Activated CD4-positive, alpha-beta memory T cell treated with anti-CD3 and anti-CD28 coated beads, Interleukin-2, amount 10 ng/mL, durations not matched to agents 7 days and 5 days (primary cell): ENCODE measurements around the gene DLL3. TPM values are rescaled to one million over a fixed set of nuclear protein-coding genes. Genes with fewer than 3 reads are reported as not detected.
"Not testable (repeated sequence)": the region's sequence is repeated elsewhere in the genome, so short reads cannot be mapped to it uniquely, and the experiment has no call there.

Source experiments
- CTCF ChIA-PET: fragments of 350-600 bp; sonication (Branson Sonifier 250); formaldehyde crosslinking; loops from one replicate; lab custom pipeline; 2021; ENCODE audit warnings: antibody characterized with exemption, inconsistent platforms; lab: Charles Lee
- POLR2A ChIA-PET: fragments of 350-600 bp; sonication (Branson Sonifier 250); formaldehyde crosslinking; loops from one replicate; lab custom pipeline; 2021; ENCODE audit warnings: antibody characterized with exemption; lab: Charles Lee
- DNase-seq: peaks from one replicate; pipeline ENCODE4 v3.0.0-alpha.2; 2020
- H3K27ac Mint-ChIP-seq: one replicate; pipeline ENCODE4 v1.8.0; 2021; ENCODE audit warnings: mild to moderate bottlenecking, mixed read lengths
- H3K27me3 Mint-ChIP-seq: one replicate; pipeline ENCODE4 v1.8.0; 2021; ENCODE audit warnings: mixed read lengths
- H3K36me3 Mint-ChIP-seq: one replicate; pipeline ENCODE4 v1.8.0; 2021; ENCODE audit warnings: low read depth, mixed read lengths
- H3K4me1 Mint-ChIP-seq: one replicate; pipeline ENCODE4 v1.8.0; 2021; ENCODE audit warnings: mixed read lengths
- H3K4me3 Mint-ChIP-seq: one replicate; pipeline ENCODE4 v1.8.0; 2021; ENCODE audit warnings: mild to moderate bottlenecking, mixed read lengths
- H3K9me3 Mint-ChIP-seq: one replicate; pipeline ENCODE4 v1.8.0; 2021; ENCODE audit warnings: mixed read lengths
- total RNA-seq, 2 experiments: library from RNA; stranded (reverse); gene quantifications; one replicate each; pipeline ENCODE4 v1.2.3, GENCODE V29; 2021

Gene DLL3, protein sequence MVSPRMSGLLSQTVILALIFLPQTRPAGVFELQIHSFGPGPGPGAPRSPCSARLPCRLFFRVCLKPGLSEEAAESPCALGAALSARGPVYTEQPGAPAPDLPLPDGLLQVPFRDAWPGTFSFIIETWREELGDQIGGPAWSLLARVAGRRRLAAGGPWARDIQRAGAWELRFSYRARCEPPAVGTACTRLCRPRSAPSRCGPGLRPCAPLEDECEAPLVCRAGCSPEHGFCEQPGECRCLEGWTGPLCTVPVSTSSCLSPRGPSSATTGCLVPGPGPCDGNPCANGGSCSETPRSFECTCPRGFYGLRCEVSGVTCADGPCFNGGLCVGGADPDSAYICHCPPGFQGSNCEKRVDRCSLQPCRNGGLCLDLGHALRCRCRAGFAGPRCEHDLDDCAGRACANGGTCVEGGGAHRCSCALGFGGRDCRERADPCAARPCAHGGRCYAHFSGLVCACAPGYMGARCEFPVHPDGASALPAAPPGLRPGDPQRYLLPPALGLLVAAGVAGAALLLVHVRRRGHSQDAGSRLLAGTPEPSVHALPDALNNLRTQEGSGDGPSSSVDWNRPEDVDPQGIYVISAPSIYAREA
- under 1 TPM; 0.28 to 0.30 TPM for total RNA-seq

DNA sequence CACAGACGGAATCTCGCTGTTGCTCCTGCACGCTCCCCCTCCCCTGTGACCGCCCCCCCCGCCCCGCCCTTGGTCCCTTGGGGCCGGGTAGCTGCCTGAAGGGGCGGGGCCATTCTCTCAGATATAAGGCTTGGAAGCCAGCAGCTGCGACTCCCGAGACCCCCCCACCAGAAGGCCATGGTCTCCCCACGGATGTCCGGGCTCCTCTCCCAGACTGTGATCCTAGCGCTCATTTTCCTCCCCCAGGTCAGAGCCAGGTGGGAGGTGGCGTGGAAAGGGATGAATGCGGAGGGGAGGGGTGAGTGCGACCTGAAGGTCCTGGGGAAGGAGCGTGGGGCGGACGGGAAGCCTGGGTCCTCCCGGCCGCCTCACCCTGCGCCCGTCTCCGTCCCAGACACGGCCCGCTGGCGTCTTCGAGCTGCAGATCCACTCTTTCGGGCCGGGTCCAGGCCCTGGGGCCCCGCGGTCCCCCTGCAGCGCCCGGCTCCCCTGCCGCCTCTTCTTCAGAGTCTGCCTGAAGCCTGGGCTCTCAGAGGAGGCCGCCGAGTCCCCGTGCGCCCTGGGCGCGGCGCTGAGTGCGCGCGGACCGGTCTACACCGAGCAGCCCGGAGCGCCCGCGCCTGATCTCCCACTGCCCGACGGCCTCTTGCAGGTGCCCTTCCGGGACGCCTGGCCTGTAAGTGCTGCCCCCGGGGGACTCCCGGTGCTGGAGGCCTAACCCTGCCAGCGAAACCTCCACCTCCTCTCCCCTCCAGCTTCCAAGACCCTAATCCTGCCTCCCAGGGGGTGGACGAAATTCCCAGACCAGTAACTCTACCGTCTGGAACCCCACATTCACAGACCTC is at the start of gene DLL3:
DLL3 (plus strand) TSS at position 150 of the 845 bp plus-strand sequence; CDS start at position 178, 28 bp downstream.
- CTCF ChIA-PET, result interaction anchor here (1.5 to 2.2 kb wide), 3 partner anchors 19 to 58 kb away, joined by 3 to 6 read pairs (median 6); partner anchors contain the start of gene TIMM50
- H3K4me3 Mint-ChIP-seq, result peak within 1 kb of the TSS; percentile 2
- DNase-seq, result no peak
- H3K27ac Mint-ChIP-seq, result no peak within 1 kb of the TSS
- H3K9me3 Mint-ChIP-seq, result no peaks in the 10 kb centered on the region
- POLR2A ChIA-PET, result interaction anchor here (1.2 to 1.3 kb wide), 3 partner anchors 9 to 108 kb away, joined by 3 to 5 read pairs (median 4); partner anchors contain the start of genes MED29, PAF1 and SUPT5H
- no peaks in the 10 kb centered on the region for H3K36me3 Mint-ChIP-seq
- peaks cover 20% of the 10 kb centered on the region for H3K4me1 Mint-ChIP-seq
- peaks cover 54% of the 10 kb centered on the region for H3K27me3 Mint-ChIP-seq

DNA sequence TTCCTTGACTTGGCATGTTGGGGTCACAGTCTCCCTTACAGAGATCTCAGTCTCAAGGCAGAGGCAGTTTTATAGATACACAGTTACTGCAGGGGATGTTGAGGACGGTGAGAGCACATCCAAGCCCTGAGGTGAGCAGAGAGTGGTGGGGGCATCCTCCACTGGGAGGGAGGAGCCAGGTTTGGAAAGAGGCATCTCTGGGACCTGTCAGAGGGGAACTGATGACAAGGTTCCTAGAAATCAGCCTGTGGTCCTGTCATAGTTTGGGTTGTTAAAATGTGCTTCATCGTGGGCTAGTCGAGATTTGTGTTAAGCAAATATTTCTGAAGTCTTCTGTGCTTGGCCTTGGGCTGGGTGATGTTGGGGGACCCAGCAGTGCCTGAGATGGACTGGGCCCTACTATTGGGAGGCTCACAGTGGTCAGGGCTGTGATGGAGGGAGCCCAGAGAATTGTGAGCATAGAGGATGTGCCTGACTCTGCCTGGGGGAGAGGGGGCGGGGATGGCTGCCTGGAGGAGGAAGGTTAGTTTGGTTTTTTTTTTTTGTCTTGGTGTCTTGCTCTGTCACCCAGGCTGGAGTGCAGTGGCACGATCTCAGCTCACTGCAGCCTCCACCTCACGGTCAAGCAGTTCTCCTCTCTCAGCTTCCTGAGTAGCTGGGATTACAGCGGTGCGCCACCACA is 49.5 kb upstream of the DLL3 start:
- no peaks in the 10 kb centered on the region for H3K9me3 Mint-ChIP-seq
- H3K4me3 Mint-ChIP-seq, result peak overlapping the region; percentile 53
- H3K36me3 Mint-ChIP-seq, result peaks cover 67% of the 10 kb centered on the region
- H3K27me3 Mint-ChIP-seq, result no peaks in the 10 kb centered on the region
- ChIA-PET POLR2A (interaction anchor here (1.3 to 5.4 kb wide), 2 partner anchors 14 to 31 kb away, joined by 3 to 133 read pairs; partner anchors contain the start of genes RPS16 and TIMM50), CTCF (interaction anchor here (0.7 to 1.4 kb wide), 2 partner anchors 23 to 25 kb away, joined by 3 to 8 read pairs; no protein-coding TSS in a partner anchor)
- peaks cover 66% of the 10 kb centered on the region for H3K4me1 Mint-ChIP-seq
- H3K27ac Mint-ChIP-seq, result peak overlapping the region; percentile 94
- no peak for DNase-seq

DNA sequence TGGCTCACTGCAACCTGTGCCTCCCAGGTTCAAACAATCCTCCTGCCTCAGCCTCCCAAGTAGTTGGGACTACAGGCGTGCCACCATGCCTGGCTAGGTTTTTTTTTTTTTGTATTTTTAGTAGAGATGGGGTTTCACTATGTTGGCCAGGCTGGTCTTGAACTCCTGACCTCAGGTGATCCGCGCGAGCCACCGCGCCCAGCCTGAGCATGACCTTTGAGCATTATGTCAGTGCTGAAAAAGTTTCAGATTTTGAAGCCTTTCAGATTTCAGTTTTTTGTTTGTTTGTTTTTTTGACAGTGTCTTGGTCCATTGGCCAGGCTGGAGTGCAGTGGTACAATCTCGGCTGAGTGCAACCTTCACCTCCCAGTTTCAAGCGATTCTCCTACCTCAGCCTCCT is 47.5 kb upstream of the DLL3 start:
- ChIA-PET POLR2A (interaction anchor here (2.3 kb wide), 1 partner anchor 15 kb away, joined by 9 read pairs; the partner anchor contains the start of gene RPS16), CTCF (interaction anchor here (0.6 kb wide), 1 partner anchor 24 kb away, joined by 3 read pairs; no protein-coding TSS in a partner anchor)
- not testable (repeated sequence) for H3K4me3 Mint-ChIP-seq, DNase-seq, H3K27ac Mint-ChIP-seq, H3K9me3 Mint-ChIP-seq, H3K27me3 Mint-ChIP-seq
- Mint-ChIP-seq H3K4me1 (peaks cover 62% of the 10 kb centered on the region), H3K36me3 (peaks cover 62% of the 10 kb centered on the region)

DNA sequence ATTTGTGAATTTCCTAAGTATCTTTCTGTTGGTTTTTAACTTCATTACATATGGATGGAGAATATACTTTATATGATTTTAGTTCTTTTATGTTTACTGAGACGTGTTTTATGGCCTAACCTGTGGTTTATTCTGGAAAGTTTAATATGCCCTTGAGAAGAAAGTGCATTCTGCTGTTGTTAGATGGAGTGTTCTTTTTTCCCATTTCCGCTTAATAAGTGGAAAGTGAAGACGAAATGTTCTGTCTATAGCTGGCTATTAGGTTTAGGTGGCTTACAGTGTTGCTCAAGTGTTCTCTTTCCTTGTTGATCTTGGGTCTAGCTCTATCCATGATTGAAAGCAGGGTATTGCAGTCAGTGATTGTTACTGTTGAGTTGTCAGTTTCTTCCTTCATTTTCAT is 35.3 kb upstream of the DLL3 start:
- no peak overlapping the region for H3K4me3 Mint-ChIP-seq
- no peaks in the 10 kb centered on the region for H3K4me1 Mint-ChIP-seq
- CTCF ChIA-PET, result interaction anchor here (0.6 to 4.0 kb wide), 3 partner anchors 8 to 23 kb away, joined by 3 to 20 read pairs (median 3); no protein-coding TSS in a partner anchor
- peaks cover 72% of the 10 kb centered on the region for H3K36me3 Mint-ChIP-seq
- POLR2A ChIA-PET, result interaction anchor here (1.2 kb wide), 1 partner anchor 11 kb away, joined by 3 read pairs; no protein-coding TSS in a partner anchor
- H3K27me3 Mint-ChIP-seq, result no peaks in the 10 kb centered on the region
- no peak for DNase-seq
- no peaks in the 10 kb centered on the region for H3K9me3 Mint-ChIP-seq
- H3K27ac Mint-ChIP-seq, result no peak overlapping the region

DNA sequence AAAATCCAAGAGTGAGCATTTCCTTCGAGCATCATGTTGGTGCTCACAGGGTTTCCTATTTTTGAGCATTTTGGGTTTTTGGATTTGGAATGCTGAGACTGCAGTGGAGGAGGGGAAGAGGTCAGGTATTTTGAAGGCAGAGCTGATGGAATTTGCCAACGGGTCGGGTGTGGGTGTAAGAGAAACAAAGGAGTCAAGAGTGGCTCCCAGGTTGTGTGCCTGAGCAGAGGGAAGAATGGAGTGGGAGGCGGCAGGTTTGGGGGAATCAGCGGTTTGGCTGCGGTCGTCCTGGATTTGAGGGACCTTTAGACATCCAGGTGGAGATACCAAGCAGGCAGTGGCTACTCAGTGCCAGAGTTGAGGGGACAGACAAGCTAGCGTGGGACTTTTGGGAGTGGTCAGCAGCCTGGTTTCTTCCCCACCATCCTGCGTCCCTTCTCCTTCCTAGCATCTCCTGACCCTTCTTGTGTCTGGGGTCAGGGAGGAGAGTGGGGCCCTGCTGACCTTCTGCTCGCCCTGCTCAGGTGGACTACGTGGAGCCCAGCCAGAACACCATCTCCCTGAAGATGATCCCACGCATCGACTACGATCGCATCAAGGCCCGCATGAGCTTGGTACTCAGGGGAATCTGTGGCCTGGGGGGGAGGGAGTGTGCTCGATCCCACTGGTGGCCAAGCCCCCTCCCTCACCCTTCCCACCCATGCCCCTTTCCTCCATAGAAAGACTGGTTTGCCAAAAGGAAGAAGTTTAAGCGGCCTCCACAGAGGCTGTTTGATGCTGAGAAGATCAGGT is 32.6 kb upstream of the DLL3 start:
- no peak overlapping the region for H3K4me3 Mint-ChIP-seq
- H3K27ac Mint-ChIP-seq, result no peak overlapping the region
- DNase-seq, result no peak
- H3K4me1 Mint-ChIP-seq, result peaks cover 2% of the 10 kb centered on the region
- H3K36me3 Mint-ChIP-seq, result peaks cover 79% of the 10 kb centered on the region
- POLR2A ChIA-PET, result no interaction called here
- CTCF ChIA-PET, result no interaction called here
- no peaks in the 10 kb centered on the region for H3K27me3 Mint-ChIP-seq
- no peaks in the 10 kb centered on the region for H3K9me3 Mint-ChIP-seq

DNA sequence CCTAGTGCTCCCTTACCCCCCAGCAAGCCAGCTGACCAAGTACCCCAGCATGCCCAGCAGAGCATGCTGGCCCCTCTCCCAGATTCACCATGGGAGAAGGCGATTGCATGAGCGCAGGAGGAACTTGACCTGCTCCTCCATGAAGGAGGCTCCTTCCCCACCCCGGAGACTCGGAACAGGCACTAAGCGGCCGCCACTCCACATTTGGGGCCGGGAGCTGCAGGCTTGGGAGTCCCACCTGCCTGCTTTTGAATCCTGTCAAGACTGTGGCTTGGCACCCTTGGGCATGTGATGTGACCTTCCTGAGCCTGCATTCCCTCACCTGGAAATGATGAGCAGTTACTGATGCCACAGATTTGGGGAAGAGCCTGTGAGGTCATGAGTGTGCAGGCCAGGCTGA is 30.8 kb upstream of the DLL3 start:
- Mint-ChIP-seq H3K27me3 (no peaks in the 10 kb centered on the region), H3K4me3 (no peak overlapping the region), H3K36me3 (peaks cover 85% of the 10 kb centered on the region), H3K9me3 (no peaks in the 10 kb centered on the region), H3K4me1 (peaks cover 11% of the 10 kb centered on the region), H3K27ac (no peak overlapping the region)
- no peak for DNase-seq
- CTCF ChIA-PET, result no interaction called here
- POLR2A ChIA-PET, result interaction anchor here (1.4 to 1.7 kb wide), 2 partner anchors 12 to 27 kb away, joined by 3 to 4 read pairs; partner anchors contain the start of gene TIMM50

DNA sequence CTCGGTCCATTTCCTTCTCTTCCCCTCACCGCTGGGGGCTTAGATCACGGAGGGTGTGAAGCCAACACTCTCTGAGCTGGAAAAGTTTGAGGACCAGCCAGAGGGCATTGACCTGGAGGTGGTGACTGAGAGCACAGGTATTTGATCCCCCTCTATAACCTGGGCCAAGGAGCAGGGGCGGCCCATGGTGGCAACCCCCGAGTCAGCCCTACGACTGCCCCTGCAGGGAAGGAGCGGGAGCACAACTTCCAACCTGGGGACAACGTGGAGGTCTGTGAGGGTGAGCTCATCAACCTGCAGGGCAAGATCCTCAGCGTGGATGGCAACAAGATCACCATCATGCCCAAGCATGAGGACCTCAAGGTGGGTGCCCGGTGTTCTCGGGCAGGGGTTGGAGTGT is 29.7 kb upstream of the DLL3 start:
- ChIA-PET CTCF (no interaction called here), POLR2A (interaction anchor here (1.4 to 1.7 kb wide), 2 partner anchors 11 to 28 kb away, joined by 3 to 4 read pairs; partner anchors contain the start of gene TIMM50)
- no peak for DNase-seq
- Mint-ChIP-seq H3K4me1 (peaks cover 11% of the 10 kb centered on the region), H3K4me3 (no peak overlapping the region), H3K27ac (no peak overlapping the region), H3K36me3 (peaks cover 81% of the 10 kb centered on the region), H3K9me3 (no peaks in the 10 kb centered on the region), H3K27me3 (no peaks in the 10 kb centered on the region)

DNA sequence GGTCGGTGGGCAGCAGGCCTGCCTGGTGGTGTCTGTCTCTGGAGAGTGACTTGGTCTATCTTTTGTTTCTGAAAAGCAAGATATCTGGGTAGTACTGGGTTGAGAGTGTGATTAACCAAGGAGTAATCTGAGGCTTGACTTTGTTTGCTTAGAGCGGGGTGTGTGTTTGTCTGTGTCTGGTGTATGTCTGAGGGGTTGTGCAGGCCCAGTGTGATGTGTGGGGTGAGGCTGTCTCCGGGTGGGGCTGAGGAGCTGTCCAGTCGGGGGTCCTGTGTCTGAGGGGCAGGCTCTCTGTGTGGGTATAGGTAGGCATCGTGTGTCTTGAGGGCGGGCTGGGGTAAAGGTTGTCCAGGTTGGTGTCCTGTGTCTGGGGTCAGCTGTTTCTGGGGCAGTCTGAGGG is 29.2 kb upstream of the DLL3 start:
- Mint-ChIP-seq H3K4me1 (peaks cover 11% of the 10 kb centered on the region), H3K27ac (no peak overlapping the region), H3K27me3 (no peaks in the 10 kb centered on the region), H3K4me3 (no peak overlapping the region), H3K9me3 (no peaks in the 10 kb centered on the region), H3K36me3 (peaks cover 84% of the 10 kb centered on the region)
- DNase-seq, result no peak
- CTCF ChIA-PET, result no interaction called here
- POLR2A ChIA-PET, result interaction anchor here (1.7 kb wide), 1 partner anchor 11 kb away, joined by 4 read pairs; the partner anchor contains the start of gene TIMM50

DNA sequence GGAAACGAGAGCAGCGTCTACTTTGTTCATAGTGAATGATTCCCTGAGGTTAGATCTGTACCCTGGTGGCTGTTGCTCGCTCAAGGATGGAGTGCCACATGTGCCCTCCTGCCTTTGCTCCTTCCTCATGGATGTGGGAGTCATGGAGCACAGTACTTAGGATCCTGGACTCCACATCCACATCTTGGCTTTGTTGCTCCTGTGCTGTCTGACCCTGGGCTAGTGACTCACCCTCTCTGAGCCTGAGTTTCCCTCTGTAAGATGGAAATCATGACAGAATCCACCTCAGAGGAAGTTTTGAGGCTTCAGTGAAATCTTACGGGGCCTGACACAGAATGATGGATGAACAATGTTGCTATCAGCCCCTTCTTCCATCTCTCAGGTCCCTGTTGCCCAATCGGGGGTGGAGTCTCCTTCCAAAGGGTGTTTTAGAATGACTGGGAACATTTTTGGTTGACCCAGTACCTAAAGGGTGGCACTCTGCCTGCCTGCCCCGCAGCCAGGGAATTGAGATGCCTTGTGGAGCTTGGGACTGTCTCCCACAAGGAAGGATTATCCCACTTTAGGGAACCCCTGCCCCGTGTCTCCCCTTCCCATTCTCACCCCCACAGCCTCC is 27.9 kb upstream of the DLL3 start:
- Mint-ChIP-seq H3K27ac (no peak overlapping the region), H3K27me3 (no peaks in the 10 kb centered on the region), H3K4me3 (no peak overlapping the region), H3K9me3 (no peaks in the 10 kb centered on the region), H3K4me1 (peaks cover 11% of the 10 kb centered on the region), H3K36me3 (peaks cover 84% of the 10 kb centered on the region)
- CTCF ChIA-PET, result interaction anchor here (1.1 kb wide), 1 partner anchor 27 kb away, joined by 3 read pairs; no protein-coding TSS in a partner anchor
- POLR2A ChIA-PET, result no interaction called here
- no peak for DNase-seq

DNA sequence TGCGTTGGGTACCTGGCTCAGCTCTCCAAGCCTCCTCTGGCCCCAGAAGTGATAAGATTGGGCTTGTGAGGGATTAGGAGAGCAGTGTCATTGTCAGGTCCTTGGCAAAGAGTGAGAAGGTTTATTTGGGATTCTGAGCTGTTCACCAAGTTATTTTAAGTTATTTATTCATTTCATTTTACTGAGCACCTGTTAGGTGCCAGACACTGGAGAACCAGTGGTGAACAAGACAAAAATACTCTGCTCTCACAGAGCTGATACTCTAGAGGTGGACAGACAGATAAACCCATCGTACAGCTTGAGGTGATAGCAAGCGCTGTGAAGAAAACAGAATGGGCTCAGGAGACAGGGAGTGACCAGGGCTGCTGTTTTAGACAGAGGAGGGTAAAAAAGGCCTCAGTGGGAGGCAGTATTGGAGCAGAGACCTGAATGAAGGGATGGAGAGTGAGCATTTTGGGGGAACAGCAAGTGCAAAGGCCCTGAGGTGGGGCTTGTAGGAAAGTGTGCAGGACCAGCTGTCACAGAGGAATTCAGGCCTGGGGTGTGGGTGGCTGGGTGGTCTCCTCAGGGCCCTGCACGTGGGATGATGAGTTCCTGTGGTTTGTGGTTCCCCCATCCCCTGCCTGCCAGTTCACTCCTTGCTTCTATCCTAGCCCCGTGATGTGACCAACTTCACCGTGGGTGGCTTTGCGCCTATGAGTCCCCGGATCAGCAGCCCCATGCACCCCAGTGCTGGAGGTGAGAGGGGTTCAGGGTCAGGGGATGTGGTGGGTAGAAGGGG is 26.8 kb upstream of the DLL3 start:
- POLR2A ChIA-PET, result no interaction called here
- Mint-ChIP-seq H3K36me3 (peaks cover 81% of the 10 kb centered on the region), H3K4me1 (peaks cover 11% of the 10 kb centered on the region), H3K4me3 (no peak overlapping the region), H3K9me3 (no peaks in the 10 kb centered on the region), H3K27ac (no peak overlapping the region), H3K27me3 (no peaks in the 10 kb centered on the region)
- CTCF ChIA-PET, result interaction anchor here (0.5 to 1.1 kb wide), 3 partner anchors 9 to 26 kb away, joined by 3 read pairs; partner anchors contain the start of gene TIMM50
- no peak for DNase-seq
